Measurements from ENCODE around the gene STRIP2. TPM values are rescaled to one million over a fixed set of nuclear protein-coding genes. Genes with fewer than 3 reads are reported as not detected.

Gene STRIP2
- total RNA-seq, 2 donors from 2014 or later, result 11.7 to 15.8 TPM

GRCh38 chr7:129434675-129435318, 565 bp downstream of the STRIP2 start:
- peak overlapping the region; percentile 92 for H3K4me3 ChIP-seq (ENCODE audit: low read length)
- H3K27me3 ChIP-seq (ENCODE audit: control insufficient read depth, insufficient read depth, low read length, poor library complexity, severe bottlenecking), result no peaks in the 10 kb centered on the region
- no peak overlapping the region for H3K27ac ChIP-seq (ENCODE audit: low read depth, low read length)
- H3K36me3 Mint-ChIP-seq (ENCODE audit: low read depth), result peaks cover 2% of the 10 kb centered on the region
- peak overlapping the region; percentile 84 for H3K4me3 Mint-ChIP-seq
- H3K4me1 ChIP-seq (ENCODE audit: control insufficient read depth, insufficient read depth, low read length), result peaks cover 9% of the 10 kb centered on the region
- no peaks in the 10 kb centered on the region for H3K27me3 Mint-ChIP-seq (ENCODE audit: insufficient read depth)
- no peaks in the 10 kb centered on the region for H3K9me3 Mint-ChIP-seq
- no peak for DNase-seq
- peak overlapping the region; percentile 75 for H3K9ac ChIP-seq (ENCODE audit: extremely low read depth, low read length, poor library complexity, severe bottlenecking)
- peak overlapping the region; percentile 91 for H3K27ac Mint-ChIP-seq
- no peak for TF ChIP-seq CTCF (conservative IDR thresholded peaks at IDR 0.05)
- H3K4me1 Mint-ChIP-seq, result peaks cover 27% of the 10 kb centered on the region
- no peaks in the 10 kb centered on the region for H3K36me3 ChIP-seq (ENCODE audit: control insufficient read depth, insufficient read depth, low read length)
- no peaks in the 10 kb centered on the region for H3K9me3 ChIP-seq (ENCODE audit: control insufficient read depth, low read length)
- WGBS, 2 experiments (ENCODE audit: insufficient coverage in 1 of 2, insufficient read length in 1 of 2), result 0 to 1% methylated on average over 15 to 44 of the region's 44 CpGs

DNA sequence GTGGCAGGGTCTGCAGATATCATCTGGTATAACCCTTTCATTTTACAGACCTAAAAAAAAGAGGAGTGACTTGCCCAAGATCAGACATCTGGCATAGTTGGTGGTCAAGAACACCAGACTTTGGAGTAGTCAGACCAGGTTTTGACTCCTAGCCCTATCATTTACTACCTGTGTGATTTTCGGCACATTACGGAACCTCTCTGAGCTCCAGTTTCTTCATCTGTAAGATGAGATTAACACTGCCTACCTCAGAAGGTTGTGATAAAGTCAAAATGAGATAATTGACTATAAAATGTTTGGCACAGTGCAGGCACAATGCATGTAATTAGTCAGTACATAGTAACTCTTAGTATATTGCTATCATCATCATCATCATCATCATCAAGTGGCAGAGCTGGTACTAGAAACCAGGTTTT, 1.2 kb downstream of the STRIP2 start:
- Histone ChIP-seq H3K36me3 (ENCODE audit: control insufficient read depth, insufficient read depth, low read length) (peaks cover under 1% of the 10 kb centered on the region), H3K9me3 (ENCODE audit: control insufficient read depth, low read length) (no peaks in the 10 kb centered on the region), H3K27ac (ENCODE audit: low read depth, low read length) (no peak overlapping the region), H3K4me3 (ENCODE audit: low read length) (peak overlapping the region; percentile 92), H3K9ac (ENCODE audit: extremely low read depth, low read length, poor library complexity, severe bottlenecking) (no peak overlapping the region), H3K27me3 (ENCODE audit: control insufficient read depth, insufficient read depth, low read length, poor library complexity, severe bottlenecking) (no peaks in the 10 kb centered on the region), H3K4me1 (ENCODE audit: control insufficient read depth, insufficient read depth, low read length) (peaks cover 9% of the 10 kb centered on the region)
- Mint-ChIP-seq H3K36me3 (ENCODE audit: low read depth) (peaks cover 3% of the 10 kb centered on the region), H3K4me3 (peak overlapping the region; percentile 84), H3K9me3 (no peaks in the 10 kb centered on the region), H3K27ac (no peak overlapping the region), H3K4me1 (peaks cover 27% of the 10 kb centered on the region), H3K27me3 (ENCODE audit: insufficient read depth) (no peaks in the 10 kb centered on the region)
- no peak for TF ChIP-seq CTCF (conservative IDR thresholded peaks at IDR 0.05)
- no peak for DNase-seq
- whole genome bisulfite sequencing, 2 experiments (ENCODE audit: insufficient coverage in 1 of 2, insufficient read length in 1 of 2), result 92% methylated on average over 2 of the region's 2 CpGs; no CpG with 5 or more reads in 1 of the 2 experiments

- no peak overlapping the region for H3K27ac Mint-ChIP-seq
- peaks cover 4% of the 10 kb centered on the region for H3K36me3 ChIP-seq (ENCODE audit: control insufficient read depth, insufficient read depth, low read length)
- no peak overlapping the region for H3K9ac ChIP-seq (ENCODE audit: extremely low read depth, low read length, poor library complexity, severe bottlenecking)
- DNase-seq, result no peak
- H3K9me3 ChIP-seq (ENCODE audit: control insufficient read depth, low read length), result no peaks in the 10 kb centered on the region
- H3K4me1 Mint-ChIP-seq, result peaks cover 27% of the 10 kb centered on the region
- no peaks in the 10 kb centered on the region for H3K27me3 Mint-ChIP-seq (ENCODE audit: insufficient read depth)
- H3K4me3 Mint-ChIP-seq, result peak overlapping the region; percentile 14
- peaks cover 9% of the 10 kb centered on the region for H3K4me1 ChIP-seq (ENCODE audit: control insufficient read depth, insufficient read depth, low read length)
- no peak overlapping the region for H3K4me3 ChIP-seq (ENCODE audit: low read length)
- peaks cover 5% of the 10 kb centered on the region for H3K36me3 Mint-ChIP-seq (ENCODE audit: low read depth)
- no peaks in the 10 kb centered on the region for H3K9me3 Mint-ChIP-seq
- no peak overlapping the region for H3K27ac ChIP-seq (ENCODE audit: low read depth, low read length)
- H3K27me3 ChIP-seq (ENCODE audit: control insufficient read depth, insufficient read depth, low read length, poor library complexity, severe bottlenecking), result no peaks in the 10 kb centered on the region
- 94 to 98% methylated on average over 5 of the region's 5 CpGs for WGBS, 2 experiments (ENCODE audit: insufficient coverage in 1 of 2, insufficient read length in 1 of 2)
- no peak for TF ChIP-seq CTCF (conservative IDR thresholded peaks at IDR 0.05)
Observed at GRCh38 chr7:129436335-129436923, 2.2 kb downstream of the STRIP2 start.

All from endodermal cell (in vitro differentiated cells).